Breast epithelium (tissue), 3 donors: Measurements from ENCODE around the gene PTPRK.

ENCODE experiments used
- POLR2A ChIP-seq: fragments of 450-650 bp; IDR thresholded peaks from one replicate; pipeline ENCODE4 v1.6.1; 2016; ENCODE audit warnings: antibody characterized with exemption, mild to moderate bottlenecking, moderate library complexity
- TF ChIP-seq, protein P1 (sequence below), 3 donors: fragments of 450-650 bp; IDR thresholded peaks; one replicate each; pipeline ENCODE4 v1.5.1; 2016 to 2017; ENCODE audit warnings: antibody characterized with exemption in 3 of 3, mild to moderate bottlenecking in 3 of 3, moderate library complexity in 3 of 3

DNA sequence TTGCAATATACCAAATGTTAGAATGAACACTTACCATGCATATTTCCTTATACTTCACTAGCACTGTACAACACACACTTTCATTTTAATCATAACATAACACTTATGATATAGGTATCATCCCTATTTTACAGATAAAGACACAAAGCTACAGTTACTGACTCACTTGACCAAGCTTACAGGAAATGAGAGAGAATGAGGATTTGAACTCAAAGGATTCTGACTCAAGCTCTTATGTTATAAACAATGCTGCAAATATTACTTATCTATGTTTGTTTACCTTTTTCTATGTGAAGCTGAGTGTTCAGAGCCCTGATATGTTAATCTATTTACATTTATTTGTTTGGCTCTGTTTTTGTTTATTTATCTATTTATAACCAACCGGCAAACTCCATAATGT lies 245.4 kb downstream of the PTPRK start:
- TF ChIP-seq, protein P1, sequence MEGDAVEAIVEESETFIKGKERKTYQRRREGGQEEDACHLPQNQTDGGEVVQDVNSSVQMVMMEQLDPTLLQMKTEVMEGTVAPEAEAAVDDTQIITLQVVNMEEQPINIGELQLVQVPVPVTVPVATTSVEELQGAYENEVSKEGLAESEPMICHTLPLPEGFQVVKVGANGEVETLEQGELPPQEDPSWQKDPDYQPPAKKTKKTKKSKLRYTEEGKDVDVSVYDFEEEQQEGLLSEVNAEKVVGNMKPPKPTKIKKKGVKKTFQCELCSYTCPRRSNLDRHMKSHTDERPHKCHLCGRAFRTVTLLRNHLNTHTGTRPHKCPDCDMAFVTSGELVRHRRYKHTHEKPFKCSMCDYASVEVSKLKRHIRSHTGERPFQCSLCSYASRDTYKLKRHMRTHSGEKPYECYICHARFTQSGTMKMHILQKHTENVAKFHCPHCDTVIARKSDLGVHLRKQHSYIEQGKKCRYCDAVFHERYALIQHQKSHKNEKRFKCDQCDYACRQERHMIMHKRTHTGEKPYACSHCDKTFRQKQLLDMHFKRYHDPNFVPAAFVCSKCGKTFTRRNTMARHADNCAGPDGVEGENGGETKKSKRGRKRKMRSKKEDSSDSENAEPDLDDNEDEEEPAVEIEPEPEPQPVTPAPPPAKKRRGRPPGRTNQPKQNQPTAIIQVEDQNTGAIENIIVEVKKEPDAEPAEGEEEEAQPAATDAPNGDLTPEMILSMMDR (IDR thresholded peaks at IDR 0.05): no peak
- TF ChIP-seq POLR2A: no peak
